NCI-H510A treated with DMSO at 0.1 percent for 48 hours (cell line): ENCODE measurements around the gene PRDM16.

Experiments
- DNase-seq: peaks from one replicate; lab custom pipeline; 2025; lab: John Stamatoyannopoulos, UW

PRDM16 gene

GRCh38 chr1:3053986-3054385, 15.0 kb upstream of the PRDM16 start:
- no peak for DNase-seq

DNA sequence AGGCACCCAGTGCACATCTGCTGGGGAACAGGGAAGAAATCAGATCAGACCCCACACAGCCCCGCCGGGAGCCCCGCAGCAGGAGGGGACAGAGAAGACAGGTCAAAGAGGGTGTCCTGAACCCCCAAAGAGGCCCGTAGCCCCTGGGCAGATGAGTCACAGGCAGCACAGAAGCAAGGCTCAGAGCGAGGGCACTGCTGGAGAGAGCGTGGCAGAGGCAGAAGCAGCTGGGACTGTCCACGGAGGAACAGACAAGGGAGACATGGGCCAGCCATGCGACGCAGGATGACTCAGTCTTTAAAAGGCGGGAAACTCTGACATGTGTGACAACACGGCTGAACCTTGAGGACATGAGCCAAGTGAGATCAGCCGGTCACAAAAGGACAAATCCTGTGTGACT, 14.5 kb upstream of the PRDM16 start:
- no peak for DNase-seq

- DNase-seq = no peak
Measured at GRCh38 chr1:3055051-3055450, 14.0 kb upstream of the PRDM16 start.

DNA sequence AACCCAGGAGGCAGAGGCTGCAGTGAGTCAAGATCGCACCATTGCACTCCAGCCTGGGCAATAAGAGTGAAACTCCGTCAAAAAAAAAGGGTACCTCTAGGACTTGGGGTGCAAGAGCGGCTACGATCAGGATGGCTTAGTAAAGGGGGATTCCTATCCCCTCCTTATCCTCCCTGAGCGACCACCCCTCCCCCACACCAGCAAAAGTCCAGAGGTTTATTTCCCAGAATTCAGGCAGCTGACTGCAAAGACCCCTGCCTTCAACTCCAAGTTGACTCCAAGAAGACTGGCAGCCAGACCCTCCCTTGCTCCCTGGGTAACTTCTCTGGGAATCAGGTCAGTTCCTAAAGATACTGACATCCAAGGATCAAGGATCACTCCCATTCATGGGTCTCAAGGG, 12.4 kb upstream of the PRDM16 start:
- DNase-seq = no peak

GRCh38 chr1:3058263-3059030, 10.6 kb upstream of the PRDM16 start:
- no peak for DNase-seq

GRCh38 chr1:3060127-3060526, 8.9 kb upstream of the PRDM16 start:
- no peak for DNase-seq

- DNase-seq = no peak
Measured at GRCh38 chr1:3060601-3061551, 8.1 kb upstream of the PRDM16 start.

GRCh38 chr1:3061566-3061965, 7.4 kb upstream of the PRDM16 start:
- no peak for DNase-seq

DNA sequence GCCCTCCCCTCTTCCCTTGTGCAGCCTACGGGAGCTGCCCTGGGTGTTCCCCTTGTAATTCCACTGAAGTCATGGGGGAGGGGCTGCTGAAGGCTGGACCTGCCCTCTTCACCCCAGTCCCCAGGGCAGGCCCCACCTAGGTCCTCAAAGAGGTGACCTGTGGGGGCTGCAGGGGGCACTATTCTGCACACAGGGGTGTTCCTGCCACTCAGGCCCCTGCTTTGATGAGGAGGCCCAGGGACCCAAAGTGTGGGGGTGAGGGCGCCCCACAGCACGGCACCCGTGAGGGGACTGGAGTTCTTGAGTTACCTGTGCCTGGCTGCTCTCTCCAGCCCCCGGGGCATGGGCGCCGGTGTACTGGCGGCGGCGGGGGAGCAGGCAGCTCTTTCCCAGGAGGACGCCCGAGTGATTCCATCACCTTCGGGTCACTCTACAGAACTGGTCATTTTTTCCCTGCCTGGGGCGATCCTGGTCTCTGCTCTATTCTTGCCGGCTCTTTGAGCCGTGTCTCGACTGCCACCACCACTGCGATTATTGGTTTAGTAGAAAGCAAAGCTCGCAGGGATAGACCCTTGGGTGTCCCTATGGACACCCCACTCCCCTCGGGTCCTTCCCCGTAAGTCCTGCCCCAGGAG, 6.9 kb upstream of the PRDM16 start:
- DNase-seq = no peak

DNA sequence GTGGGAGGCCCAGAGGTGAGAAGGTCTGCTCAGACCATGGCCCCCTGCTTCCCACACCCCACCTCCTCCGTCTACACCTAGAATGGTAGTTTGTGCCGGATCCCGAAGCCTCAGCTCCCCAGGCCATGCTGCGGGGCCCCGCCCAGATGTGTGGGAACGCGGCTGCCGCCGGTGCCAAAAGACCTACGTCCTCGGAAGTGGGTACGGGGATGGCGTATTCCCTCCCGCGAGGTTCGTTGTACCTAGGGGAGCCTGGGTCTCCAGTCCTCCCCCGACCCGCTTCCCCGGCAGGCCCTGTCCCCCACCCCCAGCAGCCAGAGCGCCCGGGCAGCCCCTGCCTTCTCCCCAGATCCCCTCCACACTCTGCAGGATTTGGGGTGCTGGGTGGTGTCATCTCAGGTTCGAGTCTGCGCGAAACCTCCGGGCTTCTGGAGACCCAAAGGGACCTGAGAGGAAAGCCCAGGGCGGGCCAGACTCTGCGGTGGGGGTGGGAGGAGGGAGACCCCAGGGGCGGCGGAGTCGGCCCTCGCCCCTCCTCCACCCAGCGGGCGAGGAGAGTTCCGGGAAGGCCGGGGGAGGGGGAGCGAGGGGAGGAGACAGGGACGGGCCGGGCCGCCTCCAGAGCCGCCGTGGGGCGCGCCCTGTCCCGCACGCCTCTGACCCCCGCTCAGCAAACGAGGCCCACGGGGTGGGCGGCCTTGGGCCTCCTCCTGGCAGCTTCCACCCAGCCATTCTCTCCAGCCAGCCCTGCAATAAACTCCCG, 6.2 kb upstream of the PRDM16 start:
- DNase-seq = no peak

DNA sequence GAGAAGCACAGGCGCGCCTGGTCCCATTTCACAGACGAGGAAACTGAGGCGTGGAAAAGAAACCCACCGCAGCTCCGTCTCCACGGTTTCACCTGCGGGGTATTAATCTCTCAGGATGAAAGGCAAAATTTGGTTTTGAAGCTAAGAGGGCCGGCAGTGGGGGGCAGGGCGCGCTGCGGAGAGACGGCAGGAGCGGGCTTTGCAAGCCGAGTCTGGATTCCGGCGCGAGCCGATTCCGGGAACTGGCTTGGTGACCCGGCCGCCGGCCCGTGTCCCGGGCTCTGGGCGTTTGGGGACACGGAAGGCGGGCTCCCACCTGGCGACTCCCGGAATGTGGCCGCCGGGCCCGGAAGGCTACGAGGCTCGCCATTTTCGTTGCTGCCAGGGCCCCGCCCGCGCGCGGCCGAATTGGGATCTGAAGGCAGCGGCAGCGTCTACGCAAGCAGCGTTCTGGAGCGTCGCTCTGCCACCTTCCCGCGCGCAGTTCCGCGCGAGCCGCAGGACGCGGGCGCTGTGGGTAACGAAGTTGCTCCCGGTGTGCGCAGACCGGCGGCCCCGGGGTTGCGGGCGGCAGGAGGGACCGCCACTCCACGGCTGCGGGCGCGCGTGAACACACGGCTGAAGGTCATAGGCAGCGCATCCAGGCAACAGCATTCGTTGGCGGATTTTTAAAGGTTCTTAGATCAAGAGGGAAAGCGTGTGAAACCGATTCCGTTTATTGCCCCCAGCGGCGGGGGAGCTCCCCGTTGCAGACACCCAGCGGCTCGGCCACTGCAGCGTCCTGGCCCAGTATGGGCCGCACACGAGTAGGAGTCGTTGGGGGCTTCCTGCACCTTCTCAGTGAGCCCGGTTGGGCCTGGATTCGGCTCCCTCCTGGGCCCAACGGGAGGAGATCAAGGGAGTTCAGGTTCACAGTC, 5.4 kb upstream of the PRDM16 start:
- no peak for DNase-seq

DNA sequence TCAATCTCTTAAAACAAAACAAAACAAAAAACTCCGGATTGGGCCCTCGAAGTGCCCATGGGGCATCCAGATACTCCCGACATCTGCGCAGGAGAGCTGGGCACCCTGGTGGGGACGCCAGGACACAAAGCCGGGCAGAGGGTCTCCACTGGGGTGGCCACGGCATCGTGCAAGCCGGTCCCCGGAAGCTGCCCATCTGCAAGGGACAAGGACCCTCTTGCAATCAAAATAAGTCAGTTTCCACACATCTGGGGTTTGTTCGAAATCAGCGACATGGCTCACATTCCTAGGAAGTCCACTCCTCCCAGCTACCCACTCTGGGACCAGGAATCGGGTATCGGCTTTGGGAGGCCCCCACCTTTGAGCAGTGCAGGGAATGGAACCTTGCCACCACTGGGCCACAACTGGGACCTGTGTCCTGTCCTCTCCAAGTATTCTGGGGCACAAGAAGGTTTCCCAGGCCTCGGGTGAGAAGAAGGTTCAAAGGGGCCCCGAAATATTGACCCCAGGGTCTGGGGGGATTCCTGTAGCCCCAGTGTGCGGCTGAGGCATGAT, 4.6 kb upstream of the PRDM16 start:
- no peak for DNase-seq

GRCh38 chr1:3064901-3065300, 4.1 kb upstream of the PRDM16 start:
- DNase-seq = no peak

GRCh38 chr1:3065396-3065795, 3.6 kb upstream of the PRDM16 start:
- no peak for DNase-seq

DNA sequence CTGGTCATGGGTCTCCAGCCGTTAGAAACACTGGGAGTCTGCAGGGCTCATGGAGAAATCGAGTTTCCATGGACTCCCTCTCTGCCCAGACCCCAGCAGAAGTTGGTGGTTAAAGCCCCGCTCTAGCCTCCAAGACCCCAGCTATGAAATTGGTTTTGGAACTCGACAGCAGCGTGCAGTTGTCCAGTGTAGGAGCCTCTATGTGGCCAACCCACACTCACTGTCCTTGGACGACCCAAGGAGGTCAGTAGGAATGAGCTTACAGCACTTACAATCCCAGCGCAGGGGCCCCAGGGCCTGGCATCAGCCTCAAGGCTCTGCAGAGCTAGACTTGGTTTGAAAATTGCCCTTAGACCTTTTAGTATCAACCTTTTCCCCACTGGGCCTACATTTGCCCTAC, 3.2 kb upstream of the PRDM16 start:
- DNase-seq = no peak

DNA sequence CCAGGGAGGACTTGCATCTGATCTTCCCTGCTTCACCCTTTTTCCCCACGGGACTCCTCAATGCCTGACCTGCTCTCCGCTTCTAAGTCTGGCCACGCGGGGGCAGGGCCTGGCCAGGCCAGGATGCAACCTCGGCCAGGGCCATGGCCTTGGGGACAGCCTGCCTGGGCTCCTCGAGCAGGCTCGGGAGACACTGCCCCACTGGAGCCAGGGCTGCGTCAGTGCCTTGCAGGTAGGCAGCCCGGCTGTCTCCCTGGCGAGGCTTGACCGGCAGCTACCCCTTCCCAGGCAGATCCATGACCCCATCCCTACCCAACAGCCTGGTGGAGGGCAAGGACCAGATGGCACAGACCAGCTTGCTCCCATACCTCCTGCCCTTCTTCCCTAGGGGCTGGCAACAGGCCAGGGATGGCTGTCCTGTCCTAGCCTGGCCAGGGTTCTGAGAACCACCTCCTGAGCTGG, 2.7 kb upstream of the PRDM16 start:
- no peak for DNase-seq

DNA sequence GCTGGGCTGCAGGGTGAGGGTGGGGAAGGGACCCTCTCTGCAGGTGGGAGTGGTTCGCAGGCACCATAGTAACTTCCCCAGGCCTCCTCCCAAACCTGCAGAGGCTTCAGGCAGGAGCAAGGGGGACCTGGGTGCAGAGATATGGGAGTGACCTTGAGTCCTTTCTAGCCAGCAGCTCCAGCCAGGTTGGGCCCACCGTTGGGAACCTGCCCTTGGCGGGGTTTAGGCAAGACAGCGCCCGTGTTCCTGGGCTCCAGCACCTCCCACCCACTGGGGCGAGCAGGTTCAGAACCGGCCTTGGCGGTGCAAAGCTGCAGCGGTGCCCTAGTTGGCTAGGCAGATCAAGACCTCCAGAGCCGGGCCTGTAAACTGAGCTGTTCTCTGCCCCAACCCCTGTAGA, 2.2 kb upstream of the PRDM16 start:
- no peak for DNase-seq

GRCh38 chr1:3067301-3067670, 1.7 kb upstream of the PRDM16 start:
- no peak for DNase-seq

GRCh38 chr1:3067671-3068563, 1.1 kb upstream of the PRDM16 start:
- DNase-seq = no peak
